Activated CD4-positive, alpha-beta T cell treated with anti-CD3 and anti-CD28 coated beads, Interleukin-2, Interleukin-6, amounts not matched to agents 100 ng/mL and 50 ng/mL, durations not matched to agents 16 hours and 8 hours (primary cell): ENCODE data around the gene DUSP16.
"Not testable (repeated sequence)": the region's sequence is repeated elsewhere in the genome, so short reads cannot be mapped to it uniquely, and the experiment has no call there.

Experiments used
- DNase-seq: peaks from one replicate; pipeline ENCODE4 v3.0.0-alpha.2; 2020

Gene DUSP16

DNA sequence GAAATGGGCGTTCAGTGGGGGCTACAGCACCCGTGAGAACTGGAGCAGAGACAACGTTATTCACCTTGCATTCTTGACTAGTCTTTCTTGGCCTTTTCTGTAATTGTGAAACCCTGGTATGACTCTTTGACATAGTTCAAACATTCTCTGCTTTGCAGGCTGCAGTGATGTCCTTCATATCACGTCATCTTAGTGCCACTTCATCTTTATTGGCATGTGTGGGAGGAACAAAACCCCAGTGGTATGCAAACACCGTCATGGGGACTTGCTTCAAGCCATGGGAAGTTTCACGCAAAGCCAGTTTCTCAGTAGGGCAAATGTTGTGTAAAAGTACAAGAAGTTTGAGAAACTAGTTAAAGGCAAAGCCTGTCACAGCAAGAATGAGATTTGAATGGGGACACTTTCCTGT lies 20.2 kb upstream of the DUSP16 start:
- DNase-seq: peak; percentile 92

- peak; percentile 48 for DNase-seq
These were observed 19.7 kb upstream of the DUSP16 start for GRCh38 chr12:12582193-12582881.

DNA sequence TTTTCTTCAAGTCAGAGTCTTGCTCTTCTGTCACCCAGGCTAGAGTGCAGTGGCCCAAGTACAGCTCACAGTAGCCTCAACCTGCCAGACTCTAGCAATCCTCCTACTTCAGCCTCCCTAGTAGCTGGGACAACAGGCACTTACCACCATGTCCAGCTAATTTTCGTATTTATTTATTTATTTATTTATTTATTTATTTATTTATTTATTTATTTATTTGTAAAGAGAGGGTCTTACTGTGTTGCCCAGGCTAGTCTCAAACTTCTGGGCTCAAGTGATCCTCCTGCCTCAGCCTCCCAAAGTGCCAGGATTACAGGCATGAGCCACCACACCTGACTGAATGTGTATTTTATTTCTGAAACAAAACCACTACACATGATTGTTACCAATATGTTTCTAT lies 18.1 kb upstream of the DUSP16 start:
- DNase-seq: not testable (repeated sequence)

DNA sequence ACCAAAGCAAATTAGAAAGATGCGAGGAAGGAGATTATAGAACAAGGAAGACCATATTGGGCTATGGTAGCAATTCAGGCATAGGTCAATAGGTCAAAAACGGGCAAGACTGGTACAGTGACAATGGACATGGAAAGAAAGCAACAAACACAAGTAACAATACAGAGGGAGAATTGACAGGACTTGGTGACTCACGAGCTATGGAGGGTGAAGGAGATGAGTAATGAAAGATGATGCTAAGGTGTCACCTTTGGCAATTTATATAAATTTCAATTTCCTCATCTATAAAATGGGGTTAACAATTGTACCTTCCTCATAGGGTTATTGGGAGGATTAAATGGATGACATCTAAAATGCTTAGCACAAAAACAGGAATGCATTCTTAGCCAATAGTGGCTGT lies 15.1 kb upstream of the DUSP16 start:
- peak; percentile 11 for DNase-seq

DNA sequence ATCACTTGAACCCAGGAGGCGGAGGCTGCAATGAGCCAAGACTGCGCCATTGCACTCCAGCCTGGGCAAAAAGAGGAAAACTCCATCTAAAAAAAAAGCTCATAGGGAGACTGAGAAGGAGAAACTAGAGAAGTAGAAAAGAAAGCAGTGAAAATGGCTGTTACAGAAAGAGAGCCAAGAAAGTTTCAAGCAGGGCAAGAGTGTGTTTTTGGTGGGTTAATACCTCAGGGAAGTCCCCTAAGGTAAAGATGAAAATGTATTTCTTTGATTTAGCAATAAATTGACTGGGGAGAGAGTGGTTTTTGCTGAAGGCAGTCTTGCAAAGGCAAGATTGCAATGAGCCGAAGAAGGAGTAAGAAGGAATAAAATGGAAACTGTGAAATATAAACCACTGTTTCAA lies 10.0 kb upstream of the DUSP16 start:
- DNase-seq: no peak

DNA sequence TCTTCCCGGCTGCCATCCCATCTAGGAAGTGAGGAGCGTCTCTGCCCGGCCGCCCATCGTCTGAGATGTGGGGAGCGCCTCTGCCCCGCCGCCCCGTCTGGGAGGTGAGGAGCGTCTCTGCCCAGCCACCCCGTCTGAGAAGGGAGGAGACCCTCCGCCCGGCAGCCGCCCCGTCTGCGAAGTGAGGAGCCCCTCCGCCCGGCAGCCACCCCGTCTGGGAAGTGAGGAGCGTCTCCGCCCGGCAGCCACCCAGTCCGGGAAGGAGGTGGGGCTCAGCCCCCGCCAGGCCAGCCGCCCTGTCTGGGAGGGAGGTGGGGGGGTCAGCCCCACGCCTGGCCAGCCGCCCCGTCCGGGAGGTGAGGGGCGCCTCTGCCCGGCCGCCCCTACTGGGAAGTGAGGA lies 3.3 kb upstream of the DUSP16 start:
- not testable (repeated sequence) for DNase-seq

GRCh38 chr12:12564911-12565310 lies 2.2 kb upstream of the DUSP16 start:
- no peak for DNase-seq

GRCh38 chr12:12563290-12563928 lies 746 bp upstream of the DUSP16 start:
- DNase-seq: no peak

DNA sequence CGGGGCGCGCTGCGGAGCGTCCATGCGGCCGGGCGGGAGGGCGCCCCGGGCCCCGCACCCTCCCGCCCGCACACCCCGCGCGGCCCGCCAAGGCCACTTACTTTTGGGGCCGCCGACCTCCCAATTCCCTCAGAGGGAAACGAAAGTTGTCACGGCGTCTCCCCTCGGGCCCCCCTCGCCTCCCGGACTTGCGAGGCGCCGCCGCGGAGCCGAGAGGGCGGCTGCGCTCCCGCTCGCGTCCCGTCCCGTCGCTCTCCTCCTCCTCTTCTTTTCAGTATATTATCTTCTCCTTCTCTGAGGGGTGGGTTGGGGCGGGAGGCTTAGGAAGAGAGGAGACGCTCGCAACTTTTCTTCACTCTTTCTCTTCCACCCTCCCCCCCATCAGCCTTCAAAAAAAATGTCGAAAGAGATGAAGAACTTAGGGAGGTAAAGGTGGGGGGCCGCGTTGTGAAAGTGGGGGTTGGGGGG lies 613 bp downstream of the DUSP16 start:
- peak; percentile 25 for DNase-seq

GRCh38 chr12:12561371-12562015 lies 1.2 kb downstream of the DUSP16 start:
- DNase-seq: peak; percentile 58

GRCh38 chr12:12560587-12561370 lies 1.9 kb downstream of the DUSP16 start:
- peak; percentile 85 for DNase-seq

GRCh38 chr12:12559719-12560296 lies 2.9 kb downstream of the DUSP16 start:
- no peak for DNase-seq

- no peak for DNase-seq
These were observed 4.4 kb downstream of the DUSP16 start for GRCh38 chr12:12558291-12558690.

DNA sequence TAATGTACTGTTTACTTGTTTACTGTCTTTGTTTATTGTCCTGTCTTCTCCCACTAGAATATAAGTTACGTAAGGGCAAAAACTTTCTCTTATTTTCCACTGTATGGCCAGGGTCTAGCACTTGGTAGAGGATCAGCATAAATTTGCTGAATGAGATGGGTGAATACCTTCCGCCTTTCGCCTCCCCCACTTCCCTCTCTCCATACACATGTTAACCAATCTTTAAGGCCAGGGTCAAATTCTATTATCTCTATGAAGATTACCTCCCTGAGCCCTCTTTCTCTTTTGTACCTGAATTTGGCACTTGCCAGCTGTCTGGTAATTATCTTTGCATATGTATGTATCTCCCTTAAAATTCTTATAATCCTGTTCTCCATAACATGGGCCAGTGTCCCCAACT lies 4.9 kb downstream of the DUSP16 start:
- no peak for DNase-seq

DNA sequence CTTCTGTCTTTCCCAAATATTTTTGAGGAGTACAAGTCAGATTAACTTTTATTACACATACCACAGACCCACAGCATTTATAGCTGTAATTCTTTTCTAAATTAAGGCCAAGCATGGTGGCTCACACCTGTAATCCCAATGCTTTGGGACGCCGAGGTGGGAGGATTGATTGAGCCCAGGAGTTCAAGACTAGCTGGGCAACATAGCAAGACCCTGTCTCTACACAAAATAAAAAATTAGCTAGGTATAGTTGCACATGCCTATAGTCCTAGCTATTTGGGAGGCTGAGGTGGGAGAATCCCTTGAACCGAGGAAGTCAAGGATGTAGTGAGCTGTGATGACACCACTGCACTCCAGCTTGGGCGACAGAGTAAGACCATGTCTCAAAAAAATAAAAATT lies 7.0 kb downstream of the DUSP16 start:
- DNase-seq: no peak

- DNase-seq: no peak
These were observed 9.4 kb downstream of the DUSP16 start for GRCh38 chr12:12553208-12553785.

DNA sequence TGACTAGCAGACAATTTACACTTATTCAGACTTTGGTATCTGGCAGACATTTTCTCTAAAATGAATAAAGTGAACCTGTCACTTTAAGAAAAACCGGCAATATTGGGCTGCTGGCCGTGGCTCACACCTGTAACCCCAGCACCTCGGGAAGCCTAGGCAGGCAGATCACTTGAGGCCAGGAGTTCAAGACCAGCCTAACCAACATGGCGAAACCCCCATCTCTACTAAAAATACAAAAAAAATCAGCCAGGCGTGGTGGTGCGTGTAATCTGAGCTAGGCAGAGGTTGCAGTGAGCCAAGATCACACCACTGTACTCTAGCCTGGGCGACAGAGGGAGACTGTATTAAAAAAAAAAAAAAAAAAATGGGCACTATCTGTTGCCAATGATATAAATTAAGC lies 11.5 kb downstream of the DUSP16 start:
- no peak for DNase-seq

GRCh38 chr12:12550277-12550676 lies 12.4 kb downstream of the DUSP16 start:
- DNase-seq: no peak

GRCh38 chr12:12549426-12549825 lies 13.2 kb downstream of the DUSP16 start:
- DNase-seq: no peak

DNA sequence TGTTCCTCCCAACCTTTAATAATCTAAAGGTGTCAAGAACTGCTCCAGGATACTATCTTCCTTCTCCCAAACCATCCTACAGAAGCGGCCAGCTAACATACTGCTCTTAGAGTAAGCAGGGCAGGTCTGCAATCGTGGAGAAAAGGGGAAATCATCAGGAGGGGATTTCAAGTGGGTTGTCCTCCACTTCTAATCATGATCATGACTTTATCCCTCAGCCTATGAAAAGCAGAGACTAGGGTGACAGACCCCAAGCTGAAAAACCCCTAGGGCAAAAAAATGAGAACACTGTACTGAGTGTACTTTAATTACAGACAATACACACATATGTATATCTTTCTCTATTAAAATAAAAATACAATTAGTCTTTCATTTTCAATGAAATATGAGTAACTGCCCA lies 13.9 kb downstream of the DUSP16 start:
- DNase-seq: no peak

- DNase-seq: no peak
These were observed 16.3 kb downstream of the DUSP16 start for GRCh38 chr12:12546314-12546772.

- no peak for DNase-seq
These were observed 18.7 kb downstream of the DUSP16 start for GRCh38 chr12:12543959-12544358.
